ENCODE results near the gene TINAGL1. TPM values are rescaled to one million over a fixed set of nuclear protein-coding genes. Genes with fewer than 3 reads are reported as not detected.

TINAGL1 gene
- total RNA-seq, 4 donors from 2014 or later, result 63.7 to 373 (median 125) TPM

DNA sequence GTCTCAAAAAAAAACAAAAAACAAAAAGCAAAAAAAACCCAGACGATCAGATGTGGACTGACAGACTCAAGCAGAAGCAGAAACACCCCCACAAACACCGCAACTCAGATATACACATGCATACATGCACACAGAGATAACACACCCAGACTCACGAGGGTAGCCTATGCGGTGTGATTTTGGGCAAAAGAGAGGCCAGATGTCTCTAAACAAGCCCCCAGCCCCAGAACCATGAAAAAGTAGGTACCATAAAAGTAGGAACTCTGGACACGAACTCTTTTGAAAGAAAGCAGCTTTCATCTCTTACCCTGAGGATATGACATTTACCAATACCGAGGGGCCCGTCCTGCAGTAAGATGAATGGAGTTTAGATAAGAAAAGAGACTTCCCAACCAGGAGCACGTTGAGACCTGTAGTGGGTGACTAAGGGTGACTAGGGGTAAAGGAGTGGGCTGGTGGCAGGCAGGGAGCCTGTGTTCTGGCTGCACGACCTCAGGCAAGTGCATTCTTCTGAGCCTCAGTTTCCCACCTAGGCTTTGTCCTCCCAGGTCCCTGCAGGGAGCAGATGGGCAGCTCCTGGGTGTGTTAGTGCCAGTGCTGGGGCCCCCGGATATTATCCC is 1.5 kb upstream of the TINAGL1 start:
- TF ChIP-seq CTCF (IDR thresholded peaks at IDR 0.05; ENCODE audit: low read depth), result no peak

GRCh38 chr1:31575369-31576140 is 760 bp upstream of the TINAGL1 start:
- TF ChIP-seq CTCF (IDR thresholded peaks at IDR 0.05; ENCODE audit: low read depth), result no peak

- no peak for TF ChIP-seq CTCF (IDR thresholded peaks at IDR 0.05; ENCODE audit: low read depth)
Measured at GRCh38 chr1:31576743-31577455, 584 bp downstream of the TINAGL1 start.

DNA sequence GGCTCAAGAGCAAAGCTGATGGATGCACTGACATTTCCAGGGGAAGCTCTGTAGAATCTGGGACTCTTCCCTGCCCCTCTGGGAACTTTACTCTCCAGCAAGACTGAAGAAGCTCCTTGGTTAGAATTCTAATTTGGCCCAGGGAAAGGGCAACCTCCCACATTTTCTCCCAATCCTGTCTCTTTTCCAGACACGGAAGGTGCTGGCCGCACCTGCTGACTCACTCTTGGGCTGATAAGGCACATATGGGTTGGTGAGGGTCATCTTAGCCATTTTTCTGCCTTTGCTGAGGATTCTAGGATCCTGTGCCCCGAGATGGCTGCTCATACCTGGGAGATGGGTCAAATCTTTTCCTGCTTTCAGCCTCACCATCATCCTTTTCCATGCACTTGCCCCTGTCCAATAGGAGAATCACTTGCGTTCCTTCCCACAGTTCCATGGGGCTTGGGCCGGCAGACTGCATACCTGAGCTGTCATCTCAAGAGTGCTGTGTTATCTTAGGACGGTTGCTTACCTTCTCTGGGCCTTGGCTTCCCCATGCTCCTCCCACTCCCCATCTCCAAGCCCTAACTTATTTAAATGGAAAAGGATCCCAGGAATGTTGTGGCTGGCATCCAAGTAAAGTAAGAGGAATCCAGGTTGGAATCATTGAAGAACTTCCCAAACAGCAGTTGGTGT is 1.3 kb downstream of the TINAGL1 start:
- TF ChIP-seq CTCF (IDR thresholded peaks at IDR 0.05; ENCODE audit: low read depth), result no peak

GRCh38 chr1:31579374-31579773 is 3.1 kb downstream of the TINAGL1 start:
- TF ChIP-seq CTCF (IDR thresholded peaks at IDR 0.05; ENCODE audit: low read depth), result no peak

GRCh38 chr1:31580513-31580870 is 4.2 kb downstream of the TINAGL1 start:
- TF ChIP-seq CTCF (IDR thresholded peaks at IDR 0.05; ENCODE audit: low read depth), result no peak
